GM18499 (cell line): ENCODE data around the gene FXR2.
"Not testable (repeated sequence)": the region's sequence is repeated elsewhere in the genome, so short reads cannot be mapped to it uniquely, and the experiment has no call there.

Experiments
- ATAC-seq: cut with Tn5 transposase; IDR thresholded peaks from one replicate; pipeline ENCODE4 v1.9.1; 2021; ENCODE audit warnings: moderate number of reproducible peaks; ENCODE audit not compliant: insufficient read depth, unreplicated experiment

Gene FXR2

DNA sequence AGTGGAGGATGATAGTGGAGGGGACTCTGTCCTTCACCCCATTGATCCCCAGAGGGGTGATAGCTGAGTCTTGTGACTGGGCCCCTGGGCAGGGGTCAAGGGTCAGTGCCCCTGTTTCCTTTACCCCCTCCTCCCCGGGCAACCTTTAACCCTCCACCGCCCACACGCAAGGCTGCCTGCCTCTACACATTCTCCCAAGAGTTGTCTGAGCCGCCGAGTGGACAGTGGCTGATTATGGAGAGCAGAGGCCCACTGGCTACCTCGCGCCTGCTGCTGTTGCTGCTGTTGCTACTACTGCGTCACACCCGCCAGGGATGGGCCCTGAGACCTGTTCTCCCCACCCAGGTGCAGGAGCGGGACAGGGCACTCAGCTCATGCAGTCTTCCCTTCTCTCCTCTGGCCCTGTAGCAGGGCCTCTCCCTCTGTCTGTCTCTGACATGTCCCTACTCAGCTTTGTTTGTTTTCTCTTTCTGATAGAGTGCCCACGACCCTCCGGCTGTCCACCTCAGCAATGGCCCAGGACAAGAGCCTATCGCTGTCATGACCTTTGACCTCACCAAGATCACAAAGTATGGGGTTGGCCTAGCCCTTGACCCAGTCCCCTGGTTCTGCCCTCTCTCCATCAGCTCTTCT is 15.4 kb upstream of the FXR2 start, which contains the start of gene SHBG:
SHBG (plus strand) TSS at position 197 of the 633 bp plus-strand sequence; CDS start at position 235, 38 bp downstream.
- ATAC-seq, result no peak

DNA sequence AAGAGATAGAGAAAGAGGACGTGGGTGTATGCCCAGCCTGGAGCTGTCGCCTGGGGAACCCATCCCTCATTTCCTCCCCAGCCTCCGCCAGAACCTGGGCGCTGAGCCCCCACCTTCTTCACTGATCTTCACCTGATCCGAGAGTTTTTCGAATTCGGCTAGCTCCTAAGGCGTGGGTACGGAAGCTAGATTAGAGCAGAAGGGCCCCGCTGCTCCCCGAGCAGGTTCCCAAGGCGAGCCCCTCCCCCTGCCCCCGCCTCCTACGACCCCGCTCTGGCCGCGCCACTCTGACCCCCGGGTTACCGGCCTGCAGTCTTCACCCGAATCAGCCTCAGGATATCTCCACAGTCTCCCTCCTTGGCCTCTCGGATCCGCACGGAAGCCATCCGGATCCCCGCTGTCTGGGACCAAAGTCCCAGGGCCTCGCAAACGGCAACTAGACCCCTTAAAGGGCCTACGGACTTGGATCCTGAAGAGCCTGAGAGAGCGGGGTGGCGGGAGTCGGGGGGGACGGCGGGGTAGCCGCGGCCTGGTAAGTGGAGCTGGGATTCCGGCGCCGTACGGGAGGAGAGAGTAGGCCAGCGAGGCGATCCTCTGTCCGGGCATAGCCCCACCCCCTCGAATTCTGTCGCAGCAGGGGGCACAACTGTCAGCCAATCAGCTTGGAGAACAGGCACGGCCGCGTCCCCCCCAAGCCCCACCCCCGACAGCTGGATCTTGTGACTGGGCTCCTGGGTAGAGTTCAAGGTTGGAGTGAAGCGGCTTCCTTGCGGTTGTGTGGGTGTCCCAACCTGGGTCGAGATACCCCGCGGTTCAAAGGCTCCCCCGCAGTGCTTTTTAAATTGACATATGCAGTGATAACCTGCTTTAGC is 12.8 kb upstream of the FXR2 start, which contains the start of gene SAT2:
SAT2 (minus strand) TSS at position 572 of the 872 bp plus-strand sequence; CDS start at position 386, 186 bp downstream.
- ATAC-seq, result no peak

DNA sequence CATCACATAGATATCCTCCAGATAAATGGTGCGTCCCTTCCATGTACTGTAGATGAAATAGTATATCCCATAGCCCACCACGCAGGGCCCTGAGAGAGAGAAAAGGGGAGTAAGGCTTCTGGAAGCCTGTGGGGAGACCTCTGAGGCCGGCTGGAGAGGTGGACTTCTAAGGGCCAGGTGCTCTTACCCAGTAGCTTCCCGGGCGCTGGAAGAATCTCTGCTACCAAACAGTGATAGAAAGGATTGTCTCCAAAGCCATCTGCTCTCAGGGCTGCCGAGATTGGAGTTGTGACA is 12.2 kb upstream of the FXR2 start:
- ATAC-seq, result no peak

DNA sequence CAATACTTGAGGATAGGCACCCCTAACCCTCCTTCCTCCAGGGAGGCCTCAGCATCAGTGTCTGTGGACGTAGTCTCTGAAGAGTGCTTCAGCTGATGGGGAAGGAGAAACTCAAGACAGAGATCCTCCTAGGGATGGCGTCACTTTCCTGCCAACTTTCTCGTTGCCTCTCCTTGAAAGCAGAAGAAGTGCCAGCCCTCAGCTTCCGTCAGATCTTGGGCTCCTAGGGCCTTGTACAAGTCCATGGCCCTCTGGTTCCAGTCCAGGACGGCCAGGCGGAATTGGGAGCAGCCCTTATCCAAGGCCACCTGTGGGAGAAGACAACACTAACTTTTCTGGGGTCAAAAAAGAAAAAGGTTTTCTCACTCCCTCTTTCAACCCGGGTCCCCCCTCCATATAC is 11.6 kb upstream of the FXR2 start:
- no peak for ATAC-seq

DNA sequence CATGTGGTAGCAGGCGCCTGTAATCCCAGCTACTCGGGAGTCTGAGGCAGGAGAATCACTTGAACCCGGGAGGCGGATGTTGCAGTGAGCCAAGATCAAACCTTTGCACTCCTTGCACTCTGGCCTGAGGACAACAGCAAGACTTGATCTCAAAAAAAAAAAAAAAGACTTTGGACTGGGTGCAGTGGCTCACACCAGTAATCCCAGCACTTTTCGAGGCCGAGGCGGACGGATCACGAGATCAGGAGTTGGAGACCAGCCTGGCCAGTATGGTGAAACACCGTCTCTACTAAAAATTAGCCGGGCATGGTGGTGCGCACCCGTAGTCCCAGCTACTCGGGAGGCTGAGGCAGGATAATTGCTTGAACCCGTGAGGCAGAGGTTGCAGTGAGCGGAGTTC is 11.1 kb upstream of the FXR2 start:
- not testable (repeated sequence) for ATAC-seq

DNA sequence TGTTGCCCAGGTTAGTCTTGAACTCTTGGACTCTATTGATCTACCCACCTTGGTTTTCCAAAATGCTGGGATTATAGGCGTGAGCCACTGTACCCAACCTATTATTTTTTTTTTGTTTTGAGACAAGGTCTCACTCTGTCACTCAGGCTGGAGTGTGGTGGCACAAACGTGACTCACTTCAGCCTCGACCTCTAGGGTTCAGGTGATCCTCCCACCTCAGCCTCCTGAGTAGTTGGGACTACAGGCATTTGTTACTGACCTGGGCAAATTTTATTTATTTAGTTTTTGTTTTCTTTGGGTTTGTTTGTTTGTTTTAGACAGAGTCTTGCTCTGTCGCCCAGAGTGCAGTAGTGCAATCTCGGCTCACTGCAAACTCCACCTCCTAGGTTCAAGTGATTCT is 9.0 kb upstream of the FXR2 start:
- ATAC-seq, result no peak

DNA sequence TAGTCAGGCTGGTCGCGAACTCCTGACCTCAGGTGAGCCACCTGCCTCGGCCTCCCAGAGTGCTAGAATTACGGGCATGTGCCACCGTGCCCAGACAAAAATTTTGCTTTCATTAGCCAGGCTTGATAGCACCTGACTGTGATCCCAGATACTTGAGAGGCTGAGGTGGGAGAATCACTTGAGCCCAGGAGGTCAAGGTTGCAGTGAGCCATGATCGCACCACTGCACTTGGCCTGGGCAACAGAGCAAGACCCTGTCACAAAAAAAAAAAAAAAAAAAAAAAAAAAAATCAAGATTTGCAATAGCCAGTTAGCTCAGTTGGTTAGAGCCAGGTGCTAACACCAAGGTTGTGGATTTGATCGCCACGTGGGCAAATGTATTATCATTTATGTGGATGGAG is 6.1 kb upstream of the FXR2 start:
- ATAC-seq, result no peak

DNA sequence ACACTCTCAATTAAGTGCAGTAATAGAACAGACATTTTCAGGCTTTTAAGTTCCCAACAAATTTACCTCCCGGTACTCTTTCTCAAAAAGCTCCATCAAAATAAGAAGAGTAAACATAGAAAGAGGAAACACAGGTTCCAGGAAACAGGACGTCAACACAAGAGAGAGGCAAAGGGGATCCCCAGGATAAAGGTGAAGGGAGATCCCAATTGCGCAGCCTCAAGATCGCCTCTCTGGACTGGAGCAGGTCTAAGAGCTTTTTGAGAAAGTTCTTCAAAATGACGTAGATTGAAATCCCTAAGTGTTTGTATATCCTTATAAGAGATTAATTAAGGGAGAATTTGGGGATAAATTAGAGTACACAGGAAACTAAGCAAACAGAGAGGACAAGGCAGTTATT is 3.9 kb upstream of the FXR2 start:
- ATAC-seq, result no peak

DNA sequence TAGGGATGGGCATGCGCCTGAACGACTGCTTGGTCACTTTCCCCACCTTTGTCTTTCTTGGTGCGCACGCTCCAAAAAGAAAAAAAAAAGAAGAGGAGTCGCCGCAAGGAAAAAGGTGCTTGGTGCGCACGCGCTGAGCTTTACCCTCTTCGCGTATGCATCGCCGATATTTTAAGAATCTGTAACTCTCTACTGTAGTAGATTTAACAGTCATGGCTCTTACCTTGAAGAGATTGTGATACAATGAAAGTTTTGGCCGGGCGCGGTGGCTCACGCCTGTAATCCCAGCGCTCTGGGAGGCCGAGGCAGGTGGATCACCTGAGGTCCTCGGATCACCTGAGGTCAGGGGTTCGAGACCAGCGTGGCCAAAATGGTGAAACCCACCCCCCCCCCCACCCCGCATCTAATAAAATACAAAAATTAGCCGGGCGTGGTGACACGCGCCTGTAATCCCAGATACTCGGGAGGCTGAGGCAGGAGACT is 609 bp upstream of the FXR2 start:
- no peak for ATAC-seq

DNA sequence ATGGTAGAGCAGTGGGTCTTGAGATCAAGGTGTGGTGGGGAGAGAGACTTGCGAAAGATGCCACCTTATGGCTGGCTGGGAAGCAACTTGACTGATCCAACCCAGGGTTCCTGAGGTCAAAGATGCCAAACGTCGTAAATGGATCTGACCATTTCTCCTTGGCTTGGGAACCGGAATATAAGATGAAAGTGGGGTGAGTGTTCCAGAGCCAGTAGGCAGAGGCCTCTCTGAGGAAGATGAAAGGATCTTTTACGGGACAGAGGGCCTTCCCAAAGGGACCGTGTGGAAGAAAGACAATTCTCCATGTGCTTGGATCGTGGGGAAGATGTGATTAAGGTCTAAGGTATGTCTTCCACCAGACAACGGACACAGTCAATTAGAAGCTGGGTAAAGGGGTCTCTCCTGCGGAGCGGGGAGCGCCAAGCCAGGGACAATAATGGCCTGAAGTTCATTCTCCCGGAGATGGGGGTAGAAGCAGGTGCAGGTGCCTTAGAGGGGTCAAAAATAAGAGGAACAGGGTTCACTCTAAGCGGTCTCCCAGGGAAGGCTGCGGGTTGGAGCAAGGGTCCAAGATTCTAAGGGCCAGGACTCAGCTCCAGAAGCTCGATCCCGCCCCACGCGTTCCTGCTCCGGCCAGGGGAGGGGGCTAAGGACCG is 800 bp downstream of the FXR2 start:
- ATAC-seq, result no peak

DNA sequence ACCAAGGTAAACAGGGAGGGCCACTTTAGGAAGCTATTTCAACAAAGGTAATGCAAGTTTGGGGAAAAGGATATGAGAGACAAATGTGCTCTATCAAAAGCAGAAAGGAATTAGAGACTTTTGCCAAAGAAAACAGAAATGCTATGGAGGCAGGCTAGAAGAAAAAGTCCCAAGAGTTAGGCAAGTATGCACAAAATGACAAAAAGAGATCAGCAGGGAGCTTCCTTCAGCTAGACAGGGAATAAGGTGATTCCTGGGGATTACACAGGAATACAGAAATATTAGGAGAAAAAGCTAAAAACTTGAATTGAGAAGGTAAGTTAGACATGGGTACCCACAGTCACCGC is 2.4 kb downstream of the FXR2 start:
- no peak for ATAC-seq

DNA sequence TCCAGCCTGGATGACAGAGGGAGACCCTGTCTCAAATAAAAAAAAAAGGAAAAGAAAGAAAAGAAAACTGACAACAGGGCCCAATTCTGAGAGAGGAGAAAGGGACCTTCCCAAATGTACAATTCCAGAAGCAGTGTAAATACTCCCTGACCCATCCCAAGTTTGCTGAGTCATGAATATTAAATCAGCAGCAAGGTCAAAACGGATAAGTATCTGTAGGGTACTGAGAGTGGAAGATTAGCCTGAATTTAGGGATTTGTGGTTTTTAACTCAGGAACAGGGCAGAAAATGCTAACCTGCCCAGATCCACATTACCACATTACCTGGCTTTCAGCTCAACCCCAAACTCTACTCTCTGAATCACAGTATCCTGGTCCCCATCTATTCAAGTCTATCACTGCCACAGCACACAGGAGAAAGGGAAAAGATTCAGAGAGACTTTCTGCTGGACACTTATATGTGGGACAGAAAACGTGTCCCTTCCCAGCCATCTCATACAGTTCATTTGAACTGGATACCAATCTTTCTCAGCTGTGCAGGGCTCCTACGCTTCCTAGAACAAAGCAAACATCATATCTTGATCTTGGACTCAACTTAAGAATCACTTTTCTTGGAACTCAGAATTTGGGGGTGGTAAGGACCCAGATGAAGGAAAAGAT is 2.9 kb downstream of the FXR2 start:
- ATAC-seq, result no peak

DNA sequence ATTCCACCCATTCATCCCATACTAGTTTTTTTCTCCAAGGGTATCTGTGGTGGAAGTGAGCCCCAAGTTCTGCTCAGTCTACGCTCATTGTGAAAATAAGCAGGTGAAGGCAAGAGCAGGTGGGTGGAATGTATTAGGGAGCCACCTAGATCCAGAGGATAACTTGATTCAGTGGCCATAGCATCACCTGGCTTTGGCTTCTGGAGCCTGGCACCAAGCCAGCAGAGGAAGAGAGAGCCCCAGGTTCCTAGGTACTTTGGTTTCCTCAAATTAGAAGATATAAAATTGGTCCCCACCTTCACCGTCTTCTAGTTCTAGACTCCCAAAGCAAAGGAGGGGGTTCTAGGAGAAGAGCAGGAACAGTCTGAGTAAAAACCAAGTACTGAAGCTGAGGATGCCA is 4.1 kb downstream of the FXR2 start:
- ATAC-seq, result no peak

DNA sequence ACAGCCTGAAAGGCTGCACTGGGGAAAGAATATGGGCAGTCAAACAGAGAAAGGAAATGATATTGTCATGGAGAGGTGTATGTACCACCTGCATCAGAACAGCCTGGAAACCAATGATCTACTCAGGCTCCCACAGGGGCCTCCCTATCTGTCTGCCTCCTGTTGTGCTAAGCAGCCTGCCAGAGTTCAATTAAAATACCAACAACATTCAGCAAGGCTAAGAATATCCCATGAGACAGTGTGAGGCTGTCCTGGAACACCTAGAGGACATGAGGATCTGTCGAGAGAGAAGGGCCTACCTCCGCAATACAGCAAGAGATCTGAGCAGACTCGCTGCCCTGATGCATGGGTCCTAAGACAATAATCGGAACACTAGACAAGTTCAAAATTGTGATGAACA is 8.4 kb downstream of the FXR2 start:
- no peak for ATAC-seq

DNA sequence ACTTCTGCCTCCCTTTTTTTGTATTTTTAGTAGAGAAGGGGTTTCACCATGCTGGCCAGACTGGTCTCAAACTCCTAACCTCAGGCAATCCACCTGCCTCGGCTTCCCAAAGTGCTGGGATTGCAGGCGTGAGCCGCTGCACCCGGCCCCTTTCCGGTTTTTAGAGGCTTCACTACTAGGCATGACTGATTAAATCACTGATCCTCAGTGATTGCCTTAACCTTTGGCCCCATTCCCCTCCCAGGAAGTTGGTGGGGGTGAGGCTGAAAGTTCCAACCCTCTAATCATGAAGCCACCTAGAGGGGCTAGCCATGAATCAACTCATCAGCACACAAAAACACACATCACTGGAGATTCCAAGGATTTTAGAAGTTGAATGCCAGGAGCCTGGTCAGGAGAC is 17.1 kb downstream of the FXR2 start:
- not testable (repeated sequence) for ATAC-seq

DNA sequence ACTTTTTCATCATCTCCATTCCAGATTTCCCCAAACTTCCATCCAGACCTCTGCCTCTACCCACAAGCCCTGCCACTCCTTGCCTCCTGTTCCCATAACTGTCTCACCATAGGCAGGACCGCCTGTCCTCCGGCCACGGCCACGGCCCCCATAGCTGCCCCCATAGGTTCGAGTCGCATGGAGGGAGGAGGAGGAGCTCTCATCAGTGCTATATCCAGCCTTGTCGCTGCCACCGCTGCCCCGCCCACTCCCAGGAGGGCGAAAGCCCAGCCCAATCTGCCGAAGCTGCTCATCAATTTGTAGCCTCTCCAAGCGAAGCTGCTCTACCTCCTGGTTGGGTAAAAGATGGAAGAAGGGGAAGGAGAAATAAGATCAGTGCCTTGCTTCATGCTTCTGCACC is 21.4 kb downstream of the FXR2 start:
- no peak for ATAC-seq

DNA sequence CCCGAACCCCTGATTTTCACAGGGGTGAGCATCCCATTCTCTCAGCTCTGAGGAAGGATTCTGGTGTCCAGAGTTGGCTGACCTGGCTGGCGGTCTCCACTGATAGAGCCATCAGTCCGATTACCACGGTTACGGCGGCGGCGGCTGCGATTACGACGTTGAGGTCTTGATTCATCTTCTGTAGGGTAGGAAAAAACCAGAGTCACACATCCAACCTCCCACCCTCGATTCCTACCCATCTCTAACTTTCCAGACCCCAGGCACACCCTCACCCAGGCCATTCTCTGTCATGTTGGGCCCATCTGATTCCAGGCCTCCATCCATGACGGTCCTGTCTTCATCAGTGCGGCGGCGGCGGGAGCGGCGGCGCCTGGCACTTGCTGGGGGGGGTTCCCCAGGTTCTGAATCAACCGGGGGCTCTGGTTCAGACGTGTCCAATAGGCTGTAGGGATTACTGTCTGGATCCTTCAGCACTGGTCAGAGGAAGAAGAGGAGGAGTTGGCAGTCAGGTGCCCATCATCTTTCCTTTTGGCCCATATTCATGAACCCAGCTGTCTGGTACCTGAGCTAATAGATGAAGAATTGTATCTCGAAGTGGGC is 22.2 kb downstream of the FXR2 start:
- no peak for ATAC-seq

DNA sequence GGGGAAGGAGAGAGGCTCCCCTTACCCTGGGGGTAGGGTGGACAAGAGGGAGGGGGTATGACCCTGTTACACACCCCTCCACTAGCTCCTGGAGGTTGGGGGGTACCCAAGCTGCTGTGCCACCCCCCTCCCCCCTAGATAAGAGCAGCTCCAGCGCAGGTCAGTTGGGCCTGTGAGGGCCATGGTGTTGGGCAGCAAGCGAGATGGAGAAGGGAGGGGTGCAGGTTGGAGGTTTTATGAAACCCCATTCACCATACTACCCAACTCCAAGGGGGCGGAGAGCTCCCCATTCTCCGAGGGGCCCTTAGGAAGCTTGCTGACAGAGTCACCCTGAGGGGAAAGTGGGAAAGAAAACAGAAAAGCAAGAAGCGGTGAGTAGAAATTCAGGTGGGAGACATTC is 23.1 kb downstream of the FXR2 start:
- no peak for ATAC-seq

DNA sequence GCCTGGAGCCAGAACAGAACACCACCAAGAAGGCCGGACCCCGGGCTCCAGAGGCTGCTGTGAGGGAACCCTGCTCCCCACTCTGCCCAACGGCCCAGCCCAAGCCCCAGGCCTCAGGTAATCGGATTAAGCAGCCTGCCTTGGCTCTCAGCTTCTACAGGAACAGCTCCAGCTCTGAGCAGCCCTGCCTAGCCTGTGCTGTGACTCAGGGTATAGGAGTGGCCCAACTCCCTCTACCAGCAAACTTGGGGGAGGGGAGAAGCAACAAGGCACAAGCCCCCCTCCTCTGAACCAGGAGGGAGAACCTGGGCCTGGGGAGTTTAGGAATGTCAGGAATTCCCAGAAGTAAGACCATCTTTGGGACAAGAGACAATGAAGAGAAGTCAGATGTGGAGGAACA is 24.0 kb downstream of the FXR2 start:
- ATAC-seq, result no peak

DNA sequence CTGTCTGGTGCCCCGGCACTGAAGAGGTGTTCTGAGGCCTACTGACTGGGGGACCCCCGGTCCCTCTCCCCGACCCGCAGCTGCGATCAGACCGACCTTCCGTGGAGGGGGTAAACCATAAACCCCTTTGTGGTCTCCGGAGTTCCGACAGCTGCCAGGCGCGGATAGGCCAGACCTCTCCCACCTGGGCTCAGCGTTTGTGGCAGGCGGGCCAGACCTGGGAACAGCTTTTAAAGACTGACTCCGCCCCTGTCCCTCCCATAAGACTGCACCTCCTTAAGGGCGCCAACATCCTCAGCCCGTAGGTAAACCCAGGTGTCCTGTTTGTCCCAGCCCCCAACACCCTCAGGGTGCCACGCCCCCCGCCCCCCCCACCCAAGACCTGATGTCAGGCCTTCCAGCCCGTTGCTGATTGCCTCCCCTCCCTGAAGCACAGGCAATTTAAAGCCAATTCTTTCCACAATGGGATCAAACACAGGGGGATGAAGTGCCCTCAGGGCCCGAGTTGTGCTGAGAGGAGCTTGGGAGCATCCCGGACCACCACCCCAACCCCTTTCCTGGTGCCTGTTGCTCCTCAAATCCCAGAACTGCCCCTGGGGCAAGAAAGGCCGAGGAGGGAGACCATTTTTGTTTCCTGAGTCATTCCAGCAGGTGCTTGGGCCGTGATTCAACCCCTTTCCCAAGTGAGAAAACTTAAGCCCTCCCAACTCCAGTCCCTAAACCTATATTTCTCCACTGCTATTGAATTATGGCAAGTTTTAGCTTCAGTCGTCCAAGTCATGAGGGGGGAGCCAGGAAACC is 24.6 kb downstream of the FXR2 start, which contains the start of gene SOX15:
SOX15 (minus strand) TSS at position 204 of the 801 bp plus-strand sequence. CDS start 418 bp downstream, outside the sequence.
- ATAC-seq, result no peak
